ENCODE measurements around the gene SPN.

SPN gene

GRCh38 chr16:29717113-29717512, 54.1 kb downstream of the SPN start:
- Histone ChIP-seq H3K4me3 (replicated peaks; ENCODE audit: insufficient read depth, low read length) (no peak overlapping the region), H3K27me3 (ENCODE audit: insufficient read depth, poor library complexity, severe bottlenecking) (no peaks in the 10 kb centered on the region), H3K27ac (replicated peaks) (no peak overlapping the region)
- no peak for DNase-seq (ENCODE audit: low read depth in 1 of 2, low spot score in 1 of 2)
- TF ChIP-seq REST (IDR thresholded peaks at IDR 0.05; ENCODE audit: insufficient replicate concordance, low read depth) (no peak), GABPA (IDR thresholded peaks at IDR 0.05; ENCODE audit: low read depth) (no peak), POLR2AphosphoS5 (IDR thresholded peaks at IDR 0.05; ENCODE audit: low read depth) (no peak), SPI1 (IDR thresholded peaks at IDR 0.05; ENCODE audit: borderline replicate concordance, low read depth) (no peak), CTCF (IDR thresholded peaks at IDR 0.05; ENCODE audit: insufficient read depth, low read length) (no peak)

- Histone ChIP-seq H3K27ac (replicated peaks) (no peak overlapping the region), H3K4me3 (replicated peaks; ENCODE audit: insufficient read depth, low read length) (no peak overlapping the region), H3K27me3 (ENCODE audit: insufficient read depth, poor library complexity, severe bottlenecking) (no peaks in the 10 kb centered on the region)
- no peak for DNase-seq (ENCODE audit: low read depth in 1 of 2, low spot score in 1 of 2)
- TF ChIP-seq REST (IDR thresholded peaks at IDR 0.05; ENCODE audit: insufficient replicate concordance, low read depth), result no peak
- TF ChIP-seq SPI1 (IDR thresholded peaks at IDR 0.05; ENCODE audit: borderline replicate concordance, low read depth), result no peak
- no peak for TF ChIP-seq CTCF (IDR thresholded peaks at IDR 0.05; ENCODE audit: insufficient read depth, low read length)
- no peak for TF ChIP-seq GABPA (IDR thresholded peaks at IDR 0.05; ENCODE audit: low read depth)
- TF ChIP-seq POLR2AphosphoS5 (IDR thresholded peaks at IDR 0.05; ENCODE audit: low read depth), result no peak
Measured at GRCh38 chr16:29719063-29719462, 56.0 kb downstream of the SPN start.
